SK-N-SH (cell line): ENCODE results near the gene CASS4. TPM values are rescaled to one million over a fixed set of nuclear protein-coding genes. Genes with fewer than 3 reads are reported as not detected.
A peak's percentile ranks its signal among the peaks of the same experiment; 100 is the strongest.

Experiments used
- CTCF ChIA-PET: fragments of 300-600, 350-600 bp; formaldehyde crosslinking; extraction: SDS; loops from one replicate; lab custom pipeline; 2021; lab: Yijun Ruan, JAX
- POLR2A ChIA-PET: fragments of 350-600 bp; sonication (Branson Sonifier 250); formaldehyde crosslinking; extraction: SDS; loops from one replicate; lab custom pipeline; 2020; ENCODE audit warnings: antibody characterized with exemption, inconsistent platforms; lab: Yijun Ruan, JAX
- DNase-seq: peaks from one replicate; pipeline ENCODE4 v3.0.0; 2012
- H2AFZ ChIP-seq: fragments of 200-600 bp; sonication (generic); 2 replicates; pipeline ENCODE4 v1.8.1; 2016; ENCODE audit warnings: antibody characterized with exemption, mild to moderate bottlenecking, low read depth
- H3F3A ChIP-seq: fragments of 200-600 bp; sonication (generic); replicated peaks from 2 replicates; pipeline ENCODE3; 2016; ENCODE audit warnings: antibody characterized with exemption, mild to moderate bottlenecking; ENCODE audit not compliant: insufficient read depth
- H3K27ac ChIP-seq, 2 experiments: fragments of 200-500 bp in 1 of 2; fragments of 200-600 bp in 1 of 2; sonication (Bioruptor generic) in 1 of 2; sonication (generic), shearing (Covaris generic) in 1 of 2; 2 replicates each; pipeline versions ENCODE4 v1.5.1 to v1.6.1; 2014 to 2016; ENCODE audit warnings: low read depth in 2 of 2, inconsistent platforms in 1 of 2, low read length in 1 of 2, mild to moderate bottlenecking in 1 of 2, mixed read lengths in 1 of 2
- H3K27me3 ChIP-seq: fragments of 200-600 bp; sonication (generic), shearing (Covaris generic); 2 replicates; pipeline ENCODE4 v1.6.1; 2016; ENCODE audit warnings: mixed run types; ENCODE audit not compliant: insufficient read depth
- H3K36me3 ChIP-seq, 2 experiments: fragments of 200-500 bp in 1 of 2; fragments of 200-600 bp in 1 of 2; sonication (Bioruptor generic) in 1 of 2; sonication (generic) in 1 of 2; replicated peaks in 1 of 2; 2 replicates each; pipeline versions ENCODE3 to v1.5.1; 2014 to 2016; ENCODE audit warnings: low read length in 1 of 2, mild to moderate bottlenecking in 1 of 2; ENCODE audit not compliant: insufficient read depth in 2 of 2, control insufficient read depth in 1 of 2
- H3K4me1 ChIP-seq, 2 experiments: fragments of 200-500 bp in 1 of 2; fragments of 200-600 bp in 1 of 2; sonication (Bioruptor generic) in 1 of 2; sonication (generic), shearing (Covaris generic) in 1 of 2; 2 replicates each; pipeline versions ENCODE4 v1.5.1 to v1.6.1; 2014 to 2016; ENCODE audit warnings: low read depth in 1 of 2, low read length in 1 of 2, mixed run types in 1 of 2; ENCODE audit not compliant: insufficient read depth in 2 of 2, control insufficient read depth in 1 of 2
- H3K4me2 ChIP-seq: fragments of 200-600 bp; sonication (generic), shearing (Covaris generic); 2 replicates; pipeline ENCODE4 v1.6.1; 2017; ENCODE audit warnings: mixed run types
- H3K4me3 ChIP-seq, 2 experiments: fragments of 200-500 bp in 1 of 2; fragments of 200-600 bp in 1 of 2; sonication (Bioruptor generic) in 1 of 2; sonication (generic), shearing (Covaris generic) in 1 of 2; 2 replicates each; pipeline versions ENCODE4 v1.5.1 to v1.8.1; 2014 to 2016; ENCODE audit warnings: low read depth in 2 of 2, inconsistent platforms in 1 of 2, low read length in 1 of 2, mild to moderate bottlenecking in 1 of 2, mixed read lengths in 1 of 2, moderate library complexity in 1 of 2
- H3K79me2 ChIP-seq: fragments of 200-600 bp; sonication (generic); 2 replicates; pipeline ENCODE4 v1.8.1; 2017; ENCODE audit warnings: mild to moderate bottlenecking; ENCODE audit not compliant: insufficient read depth
- H3K9ac ChIP-seq: fragments of 200-600 bp; sonication (generic); 2 replicates; pipeline ENCODE4 v1.6.1; 2017; ENCODE audit warnings: mixed run types
- H3K9me2 ChIP-seq: fragments of 200-600 bp; sonication (generic); 2 replicates; pipeline ENCODE4 v1.6.1; 2017; ENCODE audit warnings: mixed run types
- H3K9me3 ChIP-seq: fragments of 200-600 bp; sonication (generic); 2 replicates; pipeline ENCODE4 v1.6.1; 2017; ENCODE audit warnings: mixed run types, mild to moderate bottlenecking, moderate library complexity
- H4K20me1 ChIP-seq: fragments of 200-600 bp; sonication (generic); 2 replicates; pipeline ENCODE4 v1.6.1; 2017; ENCODE audit warnings: mild to moderate bottlenecking, mixed run types; ENCODE audit not compliant: insufficient read depth
- IRF3 ChIP-seq: fragments of 150-350 bp; IDR thresholded peaks from 2 replicates; pipeline ENCODE4 v1.6.1; 2016; ENCODE audit warnings: mild to moderate bottlenecking, low read depth, low read length
- MXI1 ChIP-seq: IDR thresholded peaks from 2 replicates; pipeline ENCODE4 v1.6.1; 2012; ENCODE audit warnings: mild to moderate bottlenecking, low read depth, low read length, improper control_type of control experiment
- RAD21 ChIP-seq: IDR thresholded peaks from 2 replicates; pipeline ENCODE4 v1.6.1; 2012; ENCODE audit warnings: mild to moderate bottlenecking, low read length
- REST ChIP-seq: IDR thresholded peaks from 2 replicates; pipeline ENCODE4 v1.6.1; 2012; ENCODE audit warnings: mild to moderate bottlenecking, low read depth, low read length, moderate library complexity
- TCF12 ChIP-seq: IDR thresholded peaks from 2 replicates; pipeline ENCODE4 v1.4.0; 2012
- WGBS: methylation state at CpG from one replicate; pipeline ENCODE4 v1.1.6; 2017; ENCODE audit warnings: low lambda C conversion rate; 5-methylcytosine and 5-hydroxymethylcytosine counted together
- polyA plus RNA-seq, 3 experiments: library from polyadenylated mRNA; depleted of rRNA; stranded (reverse); fragments of >200 nt; gene quantifications; 2 replicates each; pipeline ENCODE4 v1.2.3, GENCODE V29; 2012

CASS4 gene
- polyA plus RNA-seq, 1 of the 3 experiments (the other 2 are of a cell fraction): not detected

DNA sequence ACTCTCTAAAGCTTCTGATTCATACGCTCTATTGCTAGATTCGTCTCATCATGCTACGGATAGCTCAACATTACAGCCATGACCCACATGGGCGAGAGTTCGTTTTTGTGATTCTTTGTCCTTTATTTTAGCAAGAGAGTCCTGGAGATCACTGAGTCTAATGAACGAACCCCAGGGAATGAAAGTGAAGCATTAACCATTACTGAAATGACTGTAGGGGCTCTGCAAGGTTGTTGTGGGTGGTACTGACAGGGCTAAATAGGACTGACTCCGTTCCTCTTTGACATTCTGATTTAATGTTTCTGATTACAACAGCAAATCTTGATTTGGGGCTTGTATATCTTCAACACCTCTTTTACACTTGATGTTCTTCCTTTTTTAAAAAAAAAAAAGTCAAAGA lies 42.7 kb downstream of the CASS4 start (continued):
- TF ChIP-seq REST (no peak), MXI1 (no peak)

DNA sequence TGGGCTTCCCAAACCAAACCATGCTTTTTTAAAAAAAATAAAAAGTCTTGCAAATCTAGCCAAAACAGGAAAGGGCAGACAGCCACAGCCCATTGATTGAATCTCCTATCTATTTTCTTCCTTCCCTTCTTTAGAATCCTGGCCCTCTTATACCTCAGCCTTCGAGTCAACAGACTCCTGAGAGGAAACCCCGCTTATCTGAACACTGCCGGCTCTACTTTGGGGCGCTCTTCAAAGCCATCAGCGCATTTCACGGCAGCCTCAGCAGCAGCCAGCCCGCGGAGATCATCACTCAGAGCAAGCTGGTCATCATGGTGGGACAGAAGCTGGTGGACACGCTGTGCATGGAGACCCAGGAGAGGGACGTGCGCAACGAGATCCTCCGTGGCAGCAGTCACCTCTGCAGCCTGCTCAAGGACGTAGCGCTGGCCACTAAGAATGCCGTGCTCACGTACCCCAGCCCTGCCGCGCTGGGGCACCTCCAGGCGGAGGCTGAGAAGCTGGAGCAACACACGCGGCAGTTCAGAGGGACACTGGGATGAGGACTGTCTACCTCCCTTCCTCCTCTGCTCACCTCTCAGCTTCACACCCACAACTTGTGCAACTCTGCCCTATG lies 46.3 kb downstream of the CASS4 start:
- CTCF ChIA-PET: interaction anchor here (1.5 kb wide), 1 partner anchor 115 kb away, joined by 3 read pairs; no protein-coding TSS in a partner anchor
- H3K36me3 ChIP-seq: no peaks in the 10 kb centered on the region
- no peaks in the 10 kb centered on the region for H4K20me1 ChIP-seq
- no peaks in the 10 kb centered on the region for H3K9me2 ChIP-seq
- WGBS: 28% methylated on average over 16 of the region's 22 CpGs
- TF ChIP-seq TCF12 (no peak), RAD21 (no peak)
- TF ChIP-seq, all 33 proteins: peak for 0
- Histone ChIP-seq H3K4me3 (peak overlapping the region in 1 of 2 experiments; percentile 36; a peak in 2 of 4 replicates), H3K4me2 (0 out of 2 replicates have a peak overlapping the region, but pooled peaks have one; percentile 52), H3K27me3 (no peaks in the 10 kb centered on the region), H3K4me1 (peaks cover 0 to 4% of the 10 kb centered on the region in 2 experiments; a peak in 1 of 4 replicates), H3K9ac (no peak overlapping the region), H2AFZ (peak overlapping the region; percentile 59; the same call in 1 of the 2 replicates), H3K27ac (no peak overlapping the region), H3F3A (no peaks in the 10 kb centered on the region), H3K79me2 (no peaks in the 10 kb centered on the region), H3K9me3 (no peaks in the 10 kb centered on the region)
- peak; percentile 44 for DNase-seq
- POLR2A ChIA-PET: no interaction called here

DNA sequence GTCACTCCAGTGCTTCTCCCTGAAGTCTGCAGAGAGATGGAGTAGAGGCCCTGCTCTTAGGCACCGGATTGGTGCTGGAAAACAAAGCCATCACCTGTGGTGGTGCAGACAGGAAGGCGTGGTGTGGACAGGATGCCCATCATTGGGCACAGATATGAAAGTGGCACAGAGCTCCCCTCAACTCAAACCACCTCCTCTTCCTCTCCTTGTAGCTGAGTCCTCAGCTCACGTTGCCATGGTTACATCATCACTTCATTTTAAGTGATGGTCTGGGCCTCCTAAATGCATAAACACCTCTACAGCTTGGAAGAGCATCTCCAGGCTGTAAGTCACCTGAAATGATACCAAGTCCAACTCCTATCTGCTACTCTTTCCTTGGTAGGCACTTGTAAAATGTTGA lies 48.4 kb downstream of the CASS4 start:
- no peak overlapping the region for H3K4me3 ChIP-seq
- no peaks in the 10 kb centered on the region for H3K9me2 ChIP-seq
- H2AFZ ChIP-seq: no peak overlapping the region
- TF ChIP-seq IRF3 (no peak), RAD21 (no peak)
- POLR2A ChIA-PET: no interaction called here
- WGBS: 35% methylated on average over 2 of the region's 3 CpGs
- H3K27me3 ChIP-seq: no peaks in the 10 kb centered on the region
- no peak for DNase-seq
- no peak overlapping the region for H3K9ac ChIP-seq
- no peaks in the 10 kb centered on the region for H3F3A ChIP-seq
- H3K36me3 ChIP-seq: no peaks in the 10 kb centered on the region
- no peak overlapping the region for H3K27ac ChIP-seq
- H3K79me2 ChIP-seq: no peaks in the 10 kb centered on the region
- no peaks in the 10 kb centered on the region for H4K20me1 ChIP-seq
- H3K4me2 ChIP-seq: no peak overlapping the region
- no peaks in the 10 kb centered on the region for H3K9me3 ChIP-seq
- H3K4me1 ChIP-seq: peaks cover 0 to 4% of the 10 kb centered on the region in 2 experiments; a peak in 1 of 4 replicates
- CTCF ChIA-PET: no interaction called here
